ENCODE results near the gene GLDN.
"Not testable (repeated sequence)": the region's sequence is repeated elsewhere in the genome, so short reads cannot be mapped to it uniquely, and the experiment has no call there.

The GLDN gene

GRCh38 chr15:51387699-51388041, 46.2 kb downstream of the GLDN start:
- no peak for DNase-seq (ENCODE audit: low spot score)

GRCh38 chr15:51388726-51389125, 47.3 kb downstream of the GLDN start:
- no peak for DNase-seq (ENCODE audit: low spot score)

- DNase-seq (ENCODE audit: low spot score) = no peak
These were observed 48.9 kb downstream of the GLDN start for GRCh38 chr15:51390241-51390965.

- DNase-seq (ENCODE audit: low spot score) = no peak
These were observed 49.5 kb downstream of the GLDN start for GRCh38 chr15:51390966-51391422.

GRCh38 chr15:51396921-51397320, 55.5 kb downstream of the GLDN start:
- DNase-seq (ENCODE audit: low spot score) = no peak

- DNase-seq (ENCODE audit: low spot score) = no peak
These were observed 57.2 kb downstream of the GLDN start for GRCh38 chr15:51398626-51399025.

- no peak for DNase-seq (ENCODE audit: low spot score)
These were observed 59.8 kb downstream of the GLDN start for GRCh38 chr15:51401051-51401780.

- no peak for DNase-seq (ENCODE audit: low spot score)
These were observed 60.5 kb downstream of the GLDN start for GRCh38 chr15:51401872-51402517.

- DNase-seq (ENCODE audit: low spot score) = peak; percentile 44
These were observed 61.8 kb downstream of the GLDN start for GRCh38 chr15:51403072-51403878.

- DNase-seq (ENCODE audit: low spot score) = no peak
These were observed 62.7 kb downstream of the GLDN start for GRCh38 chr15:51403946-51404695.

GRCh38 chr15:51405693-51406523, 64.5 kb downstream of the GLDN start:
- DNase-seq (ENCODE audit: low spot score) = no peak

- DNase-seq (ENCODE audit: low spot score) = no peak
These were observed 72.9 kb downstream of the GLDN start for GRCh38 chr15:51414256-51414860.

- DNase-seq (ENCODE audit: low spot score) = no peak
These were observed 74.7 kb downstream of the GLDN start for GRCh38 chr15:51416129-51416528.

GRCh38 chr15:51423040-51423439, 81.6 kb downstream of the GLDN start:
- not testable (repeated sequence) for DNase-seq (ENCODE audit: low spot score)

GRCh38 chr15:51424780-51425179, 83.3 kb downstream of the GLDN start:
- DNase-seq (ENCODE audit: low spot score) = no peak

GRCh38 chr15:51425517-51426040, 84.1 kb downstream of the GLDN start:
- DNase-seq (ENCODE audit: low spot score) = no peak

- no peak for DNase-seq (ENCODE audit: low spot score)
These were observed 97.1 kb downstream of the GLDN start for GRCh38 chr15:51438526-51438925.

- no peak for DNase-seq (ENCODE audit: low spot score)
These were observed 101.9 kb downstream of the GLDN start for GRCh38 chr15:51443282-51443914.

- DNase-seq (ENCODE audit: low spot score) = no peak
These were observed 102.7 kb downstream of the GLDN start for GRCh38 chr15:51444112-51444511.
